Measurements from ENCODE around the gene CDC6. TPM values are rescaled to one million over a fixed set of nuclear protein-coding genes. Genes with fewer than 3 reads are reported as not detected.
A peak's percentile ranks its signal among the peaks of the same experiment; 100 is the strongest.

CDC6 gene
- total and polyA plus RNA-seq, 2 donors (not counting 1 experiment from before 2014, with no cell fraction given), result 0.69 to 2.2 TPM

DNA sequence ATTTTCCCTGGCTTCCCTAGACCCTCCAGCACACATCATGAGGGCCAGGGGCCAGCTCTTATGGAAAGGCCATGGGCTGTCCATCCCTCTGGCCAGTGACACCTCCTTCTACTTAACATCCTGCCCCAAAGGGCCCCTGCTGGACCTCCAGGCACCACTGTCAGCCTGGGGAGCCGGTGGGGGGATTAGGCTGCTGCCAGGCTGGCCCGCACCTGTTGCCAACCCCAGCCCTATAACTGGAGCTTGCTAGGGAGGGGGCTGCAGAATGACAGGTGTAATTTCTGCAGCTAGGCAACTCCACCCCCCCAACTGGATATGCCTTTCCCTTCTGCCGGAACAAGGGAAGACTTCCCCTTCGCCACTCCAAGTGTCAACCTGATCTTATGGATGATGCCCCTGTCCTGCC is 33.8 kb downstream of the CDC6 start:
- ChIA-PET CTCF (interaction anchor here (1.1 to 12.7 kb wide), 5 partner anchors 11 to 33 kb away, joined by 3 to 119 read pairs (median 18); no protein-coding TSS in a partner anchor), POLR2A (interaction anchor here (0.5 to 6.5 kb wide), 7 partner anchors 13 to 348 kb away, joined by 3 to 96 read pairs (median 5); no protein-coding TSS in a partner anchor)
- Histone ChIP-seq H3K9ac (ENCODE audit: low read length) (peak overlapping the region; percentile 92), H3K9me3 (ENCODE audit: control extremely low read depth in 1 of 3, control insufficient read depth in 2 of 3, insufficient read depth in 1 of 3, low read length in 2 of 3) (no peaks in the 10 kb centered on the region), H2AFZ (ENCODE audit: insufficient read depth, low read depth, low read length, poor library complexity, severe bottlenecking) (no peak overlapping the region), H3K27me3 (replicated peaks in 1 of 4; ENCODE audit: control extremely low read depth in 1 of 4, control insufficient read depth in 3 of 4, insufficient read depth in 4 of 4, low read length in 3 of 4) (no peaks in the 10 kb centered on the region), H3K79me2 (ENCODE audit: control insufficient read depth, insufficient read depth, low read length) (peaks cover 96% of the 10 kb centered on the region), H3K36me3 (replicated peaks in 1 of 2; ENCODE audit: control extremely low read depth in 1 of 2, control insufficient read depth in 1 of 2, extremely low read depth in 1 of 2, insufficient read depth in 2 of 2, low read length in 1 of 2) (no peaks in the 10 kb centered on the region), H3K27ac (ENCODE audit: low read length in 2 of 2) (peak overlapping the region; percentile 96), H3K4me1 (ENCODE audit: control insufficient read depth in 2 of 2, insufficient read depth in 2 of 2, low read length in 2 of 2) (peaks cover 80 to 92% of the 10 kb centered on the region in 2 donors), H3K4me2 (replicated peaks; ENCODE audit: low read depth, low read length, poor library complexity, severe bottlenecking) (peak overlapping the region; percentile 98), H3K4me3 (ENCODE audit: control extremely low read depth in 1 of 5, extremely low read depth in 1 of 5, insufficient read depth in 1 of 5, low read depth in 2 of 5, low read length in 4 of 5) (peak overlapping the region; percentile 48 to 94 (median 67)), H4K20me1 (ENCODE audit: control insufficient read depth, insufficient read depth, low read length, poor library complexity, severe bottlenecking) (peaks cover 8% of the 10 kb centered on the region)
- intact Hi-C loops (cut with micrococcal nuclease), result loop anchor here (5.0 kb wide), 1 partner anchor 241 kb away; no protein-coding TSS in a partner anchor
- H3K4me3 Mint-ChIP-seq, result peak overlapping the region; percentile 97
- DNase-seq, result peak; percentile 38
- peaks cover 86% of the 10 kb centered on the region for H3K4me1 Mint-ChIP-seq
- peak overlapping the region; percentile 100 for H3K27ac Mint-ChIP-seq
- TF ChIP-seq, protein P1, sequence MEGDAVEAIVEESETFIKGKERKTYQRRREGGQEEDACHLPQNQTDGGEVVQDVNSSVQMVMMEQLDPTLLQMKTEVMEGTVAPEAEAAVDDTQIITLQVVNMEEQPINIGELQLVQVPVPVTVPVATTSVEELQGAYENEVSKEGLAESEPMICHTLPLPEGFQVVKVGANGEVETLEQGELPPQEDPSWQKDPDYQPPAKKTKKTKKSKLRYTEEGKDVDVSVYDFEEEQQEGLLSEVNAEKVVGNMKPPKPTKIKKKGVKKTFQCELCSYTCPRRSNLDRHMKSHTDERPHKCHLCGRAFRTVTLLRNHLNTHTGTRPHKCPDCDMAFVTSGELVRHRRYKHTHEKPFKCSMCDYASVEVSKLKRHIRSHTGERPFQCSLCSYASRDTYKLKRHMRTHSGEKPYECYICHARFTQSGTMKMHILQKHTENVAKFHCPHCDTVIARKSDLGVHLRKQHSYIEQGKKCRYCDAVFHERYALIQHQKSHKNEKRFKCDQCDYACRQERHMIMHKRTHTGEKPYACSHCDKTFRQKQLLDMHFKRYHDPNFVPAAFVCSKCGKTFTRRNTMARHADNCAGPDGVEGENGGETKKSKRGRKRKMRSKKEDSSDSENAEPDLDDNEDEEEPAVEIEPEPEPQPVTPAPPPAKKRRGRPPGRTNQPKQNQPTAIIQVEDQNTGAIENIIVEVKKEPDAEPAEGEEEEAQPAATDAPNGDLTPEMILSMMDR (IDR thresholded peaks at IDR 0.05), result no peak
- no peak for TF ChIP-seq EZH2 (IDR thresholded peaks at IDR 0.05; ENCODE audit: borderline replicate concordance, insufficient read depth, low read depth, low read length, poor library complexity, severe bottlenecking)
- WGBS (ENCODE audit: insufficient coverage), result 65% methylated on average over 4 of the region's 4 CpGs
- no peaks in the 10 kb centered on the region for H3K9me3 Mint-ChIP-seq (ENCODE audit: insufficient read depth)
- no peak for ATAC-seq (ENCODE audit: low read depth)
- no peaks in the 10 kb centered on the region for H3K27me3 Mint-ChIP-seq

DNA sequence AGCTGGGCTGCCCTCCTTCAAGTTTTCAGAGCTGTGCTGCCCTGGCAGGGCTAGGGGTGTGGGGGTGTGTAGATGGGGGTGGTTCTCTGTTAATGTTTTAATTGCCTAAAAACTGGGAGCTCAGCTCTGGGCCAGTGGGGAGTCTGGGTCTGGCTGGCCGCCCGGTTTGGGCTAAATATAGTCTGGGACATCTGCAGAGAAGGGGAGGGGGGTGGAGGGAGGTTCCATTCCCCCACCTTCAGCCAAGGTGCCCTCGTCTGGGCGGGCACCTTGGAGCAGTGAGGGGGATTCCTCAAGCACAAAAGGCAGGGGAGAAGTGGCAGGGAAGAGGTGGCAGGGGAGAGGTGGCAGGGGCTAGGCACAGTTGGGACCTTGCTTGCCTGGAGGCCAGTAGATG is 34.3 kb downstream of the CDC6 start:
- CTCF ChIA-PET, result interaction anchor here (1.0 to 12.7 kb wide), 7 partner anchors 12 to 41 kb away, joined by 3 to 119 read pairs (median 5); no protein-coding TSS in a partner anchor
- Histone ChIP-seq H4K20me1 (ENCODE audit: control insufficient read depth, insufficient read depth, low read length, poor library complexity, severe bottlenecking) (peaks cover 8% of the 10 kb centered on the region), H3K27me3 (replicated peaks in 1 of 4; ENCODE audit: control extremely low read depth in 1 of 4, control insufficient read depth in 3 of 4, insufficient read depth in 4 of 4, low read length in 3 of 4) (no peaks in the 10 kb centered on the region), H3K4me1 (ENCODE audit: control insufficient read depth in 2 of 2, insufficient read depth in 2 of 2, low read length in 2 of 2) (peaks cover 83 to 94% of the 10 kb centered on the region in 2 donors), H3K4me2 (replicated peaks; ENCODE audit: low read depth, low read length, poor library complexity, severe bottlenecking) (peak overlapping the region; percentile 98), H3K9me3 (ENCODE audit: control extremely low read depth in 1 of 3, control insufficient read depth in 2 of 3, insufficient read depth in 1 of 3, low read length in 2 of 3) (no peaks in the 10 kb centered on the region), H3K27ac (ENCODE audit: low read length in 2 of 2) (peak overlapping the region; percentile 96), H3K36me3 (replicated peaks in 1 of 2; ENCODE audit: control extremely low read depth in 1 of 2, control insufficient read depth in 1 of 2, extremely low read depth in 1 of 2, insufficient read depth in 2 of 2, low read length in 1 of 2) (no peaks in the 10 kb centered on the region), H3K9ac (ENCODE audit: low read length) (peak overlapping the region; percentile 92), H3K4me3 (ENCODE audit: control extremely low read depth in 1 of 5, extremely low read depth in 1 of 5, insufficient read depth in 1 of 5, low read depth in 2 of 5, low read length in 4 of 5) (peak overlapping the region; percentile 48 to 94 (median 67)), H2AFZ (ENCODE audit: insufficient read depth, low read depth, low read length, poor library complexity, severe bottlenecking) (no peak overlapping the region), H3K79me2 (ENCODE audit: control insufficient read depth, insufficient read depth, low read length) (peaks cover 98% of the 10 kb centered on the region)
- H3K27me3 Mint-ChIP-seq, result no peaks in the 10 kb centered on the region
- H3K4me1 Mint-ChIP-seq, result peaks cover 90% of the 10 kb centered on the region
- H3K27ac Mint-ChIP-seq, result peak overlapping the region; percentile 100
- ATAC-seq (ENCODE audit: low read depth), result no peak
- H3K4me3 Mint-ChIP-seq, result peak overlapping the region; percentile 97
- no peak for TF ChIP-seq EZH2 (IDR thresholded peaks at IDR 0.05; ENCODE audit: borderline replicate concordance, insufficient read depth, low read depth, low read length, poor library complexity, severe bottlenecking)
- TF ChIP-seq, protein P1 (IDR thresholded peaks at IDR 0.05), result no peak
- POLR2A ChIA-PET, result interaction anchor here (0.6 to 6.5 kb wide), 8 partner anchors 10 to 348 kb away, joined by 3 to 96 read pairs (median 5); partner anchors contain the start of gene WIPF2
- DNase-seq, result no peak
- no peaks in the 10 kb centered on the region for H3K9me3 Mint-ChIP-seq (ENCODE audit: insufficient read depth)
- intact Hi-C loops (cut with micrococcal nuclease), result loop anchor here (1.0 to 5.0 kb wide), 2 partner anchors 19 to 240 kb away; no protein-coding TSS in a partner anchor
- 12% methylated on average over 2 of the region's 4 CpGs for WGBS (ENCODE audit: insufficient coverage)

All from B cell (primary cell).